ENCODE measurements around the gene ZBTB18.
"Not testable (repeated sequence)": the region's sequence is repeated elsewhere in the genome, so short reads cannot be mapped to it uniquely, and the experiment has no call there.

The ZBTB18 gene

GRCh38 chr1:244050835-244051444, at the start of gene ZBTB18:
Gene ZBTB18 (plus strand): TSS chr1:244051283. CDS start chr1:244051432, 149 bp downstream.
- no peak for DNase-seq (ENCODE audit: low spot score)

- no peak for DNase-seq (ENCODE audit: low spot score)
Measured at GRCh38 chr1:244002721-244003120, 48.4 kb upstream of the ZBTB18 start.

- no peak for DNase-seq (ENCODE audit: low spot score)
Measured at GRCh38 chr1:244005455-244005854, 45.6 kb upstream of the ZBTB18 start.

- no peak for DNase-seq (ENCODE audit: low spot score)
Measured at GRCh38 chr1:244006381-244006901, 44.6 kb upstream of the ZBTB18 start.

GRCh38 chr1:244006961-244007360, 44.1 kb upstream of the ZBTB18 start:
- DNase-seq (ENCODE audit: low spot score), result no peak

- no peak for DNase-seq (ENCODE audit: low spot score)
Measured at GRCh38 chr1:244010191-244010590, 40.9 kb upstream of the ZBTB18 start.

- no peak for DNase-seq (ENCODE audit: low spot score)
Measured at GRCh38 chr1:244010703-244011123, 40.4 kb upstream of the ZBTB18 start.

- no peak for DNase-seq (ENCODE audit: low spot score)
Measured at GRCh38 chr1:244011271-244011670, 39.8 kb upstream of the ZBTB18 start.

- DNase-seq (ENCODE audit: low spot score), result no peak
Measured at GRCh38 chr1:244011786-244012185, 39.3 kb upstream of the ZBTB18 start.

- no peak for DNase-seq (ENCODE audit: low spot score)
Measured at GRCh38 chr1:244012202-244012601, 38.9 kb upstream of the ZBTB18 start.

GRCh38 chr1:244013100-244013499, 38.0 kb upstream of the ZBTB18 start:
- DNase-seq (ENCODE audit: low spot score), result no peak

GRCh38 chr1:244014862-244015261, 36.2 kb upstream of the ZBTB18 start:
- not testable (repeated sequence) for DNase-seq (ENCODE audit: low spot score)

- DNase-seq (ENCODE audit: low spot score), result no peak
Measured at GRCh38 chr1:244019982-244020485, 31.0 kb upstream of the ZBTB18 start.

- DNase-seq (ENCODE audit: low spot score), result no peak
Measured at GRCh38 chr1:244021427-244021826, 29.7 kb upstream of the ZBTB18 start.

GRCh38 chr1:244022311-244022710, 28.8 kb upstream of the ZBTB18 start:
- no peak for DNase-seq (ENCODE audit: low spot score)

- no peak for DNase-seq (ENCODE audit: low spot score)
Measured at GRCh38 chr1:244022864-244023440, 28.1 kb upstream of the ZBTB18 start.

- no peak for DNase-seq (ENCODE audit: low spot score)
Measured at GRCh38 chr1:244027491-244028145, 23.5 kb upstream of the ZBTB18 start.

- DNase-seq (ENCODE audit: low spot score), result no peak
Measured at GRCh38 chr1:244028701-244029100, 22.4 kb upstream of the ZBTB18 start.

- no peak for DNase-seq (ENCODE audit: low spot score)
Measured at GRCh38 chr1:244029124-244029523, 22.0 kb upstream of the ZBTB18 start.

- DNase-seq (ENCODE audit: low spot score), result no peak
Measured at GRCh38 chr1:244030481-244031040, 20.5 kb upstream of the ZBTB18 start.

GRCh38 chr1:244035358-244035757, 15.7 kb upstream of the ZBTB18 start:
- no peak for DNase-seq (ENCODE audit: low spot score)

- DNase-seq (ENCODE audit: low spot score), result no peak
Measured at GRCh38 chr1:244037252-244037651, 13.8 kb upstream of the ZBTB18 start.
